GM12891 (cell line): ENCODE results near the gene GNG2.

Experiments used
- POLR2A ChIP-seq: IDR thresholded peaks from 2 replicates; pipeline ENCODE4 v1.6.1; 2011; ENCODE audit warnings: low read depth, low read length, control low read depth
- POLR2AphosphoS5 ChIP-seq: IDR thresholded peaks from 2 replicates; pipeline ENCODE4 v1.6.1; 2011; ENCODE audit warnings: low read depth, low read length, control low read depth

GRCh38 chr14:51855234-51855633 lies 5.2 kb upstream of the GNG2 start:
- TF ChIP-seq POLR2A = no peak
- TF ChIP-seq POLR2AphosphoS5 = no peak
